GM12873 (cell line): Measurements from ENCODE around the gene NUDT21.
A peak's percentile ranks its signal among the peaks of the same experiment; 100 is the strongest.

Experiments
- CTCF ChIP-seq: IDR thresholded peaks from 2 replicates; pipeline ENCODE4 v1.5.1; 2012; ENCODE audit warnings: low read depth, mild to moderate bottlenecking, moderate library complexity, low read length, control low read depth; ENCODE audit not compliant: insufficient read depth; ENCODE audit errors: missing control alignments

The NUDT21 gene

GRCh38 chr16:56428091-56428490 is 23.0 kb downstream of the NUDT21 start:
- no peak for TF ChIP-seq CTCF

- TF ChIP-seq CTCF = no peak
Measured at GRCh38 chr16:56426585-56426984, 24.5 kb downstream of the NUDT21 start.

GRCh38 chr16:56425439-56425832 is 25.7 kb downstream of the NUDT21 start, which contains the start of gene AMFR:
Gene AMFR (minus strand): TSS chr16:56425545. CDS start chr16:56425327, 218 bp downstream.
- peak; percentile 45 for TF ChIP-seq CTCF

- TF ChIP-seq CTCF = no peak
Measured at GRCh38 chr16:56424791-56425438, 26.2 kb downstream of the NUDT21 start.

- no peak for TF ChIP-seq CTCF
Measured at GRCh38 chr16:56424404-56424764, 26.7 kb downstream of the NUDT21 start.

- TF ChIP-seq CTCF = no peak
Measured at GRCh38 chr16:56423584-56424403, 27.3 kb downstream of the NUDT21 start.

GRCh38 chr16:56422896-56423441 is 28.2 kb downstream of the NUDT21 start:
- TF ChIP-seq CTCF = no peak
